ENCODE results near the gene PPP6R3.

DNA sequence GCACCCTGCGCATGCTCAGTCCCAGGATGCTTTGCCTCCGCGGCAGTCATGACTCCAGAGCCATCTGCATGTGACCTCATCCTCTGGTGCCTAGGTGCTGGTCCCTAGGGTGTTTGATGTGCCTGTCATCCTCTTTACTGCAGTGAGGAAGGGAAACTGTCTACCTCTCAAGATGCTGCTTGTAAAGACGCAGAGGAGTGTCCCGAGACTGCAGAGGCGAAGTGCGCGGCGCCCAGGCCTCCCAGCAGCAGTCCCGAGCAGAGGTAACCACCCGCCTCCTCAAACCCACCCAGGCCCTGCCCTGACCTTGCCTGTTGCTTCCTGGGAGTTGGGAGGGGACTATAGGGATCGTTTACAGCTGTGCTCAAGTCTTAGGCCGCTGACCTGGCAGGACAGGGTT is 149.2 kb downstream of the PPP6R3 start:
- TF ChIP-seq YY1 (IDR thresholded peaks at IDR 0.05; ENCODE audit: low read depth) (no peak), EP300 (IDR thresholded peaks at IDR 0.05; ENCODE audit: borderline replicate concordance in 1 of 2, low read depth in 1 of 2, low read length in 1 of 2) (no peak), RCOR1 (IDR thresholded peaks at IDR 0.05; ENCODE audit: low read length) (no peak), CHD2 (IDR thresholded peaks at IDR 0.05; ENCODE audit: low read length, partially characterized antibody) (no peak)
- TF ChIP-seq, protein P1, sequence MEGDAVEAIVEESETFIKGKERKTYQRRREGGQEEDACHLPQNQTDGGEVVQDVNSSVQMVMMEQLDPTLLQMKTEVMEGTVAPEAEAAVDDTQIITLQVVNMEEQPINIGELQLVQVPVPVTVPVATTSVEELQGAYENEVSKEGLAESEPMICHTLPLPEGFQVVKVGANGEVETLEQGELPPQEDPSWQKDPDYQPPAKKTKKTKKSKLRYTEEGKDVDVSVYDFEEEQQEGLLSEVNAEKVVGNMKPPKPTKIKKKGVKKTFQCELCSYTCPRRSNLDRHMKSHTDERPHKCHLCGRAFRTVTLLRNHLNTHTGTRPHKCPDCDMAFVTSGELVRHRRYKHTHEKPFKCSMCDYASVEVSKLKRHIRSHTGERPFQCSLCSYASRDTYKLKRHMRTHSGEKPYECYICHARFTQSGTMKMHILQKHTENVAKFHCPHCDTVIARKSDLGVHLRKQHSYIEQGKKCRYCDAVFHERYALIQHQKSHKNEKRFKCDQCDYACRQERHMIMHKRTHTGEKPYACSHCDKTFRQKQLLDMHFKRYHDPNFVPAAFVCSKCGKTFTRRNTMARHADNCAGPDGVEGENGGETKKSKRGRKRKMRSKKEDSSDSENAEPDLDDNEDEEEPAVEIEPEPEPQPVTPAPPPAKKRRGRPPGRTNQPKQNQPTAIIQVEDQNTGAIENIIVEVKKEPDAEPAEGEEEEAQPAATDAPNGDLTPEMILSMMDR (IDR thresholded peaks at IDR 0.05) = no peak

All from SK-N-SH (cell line).